ENCODE measurements around the gene GALNT2. TPM values are rescaled to one million over a fixed set of nuclear protein-coding genes. Genes with fewer than 3 reads are reported as not detected.
A peak's percentile ranks its signal among the peaks of the same experiment; 100 is the strongest.

Gene GALNT2
- total RNA-seq, 2 donors from 2014 or later, result 36.8 to 50.7 TPM

DNA sequence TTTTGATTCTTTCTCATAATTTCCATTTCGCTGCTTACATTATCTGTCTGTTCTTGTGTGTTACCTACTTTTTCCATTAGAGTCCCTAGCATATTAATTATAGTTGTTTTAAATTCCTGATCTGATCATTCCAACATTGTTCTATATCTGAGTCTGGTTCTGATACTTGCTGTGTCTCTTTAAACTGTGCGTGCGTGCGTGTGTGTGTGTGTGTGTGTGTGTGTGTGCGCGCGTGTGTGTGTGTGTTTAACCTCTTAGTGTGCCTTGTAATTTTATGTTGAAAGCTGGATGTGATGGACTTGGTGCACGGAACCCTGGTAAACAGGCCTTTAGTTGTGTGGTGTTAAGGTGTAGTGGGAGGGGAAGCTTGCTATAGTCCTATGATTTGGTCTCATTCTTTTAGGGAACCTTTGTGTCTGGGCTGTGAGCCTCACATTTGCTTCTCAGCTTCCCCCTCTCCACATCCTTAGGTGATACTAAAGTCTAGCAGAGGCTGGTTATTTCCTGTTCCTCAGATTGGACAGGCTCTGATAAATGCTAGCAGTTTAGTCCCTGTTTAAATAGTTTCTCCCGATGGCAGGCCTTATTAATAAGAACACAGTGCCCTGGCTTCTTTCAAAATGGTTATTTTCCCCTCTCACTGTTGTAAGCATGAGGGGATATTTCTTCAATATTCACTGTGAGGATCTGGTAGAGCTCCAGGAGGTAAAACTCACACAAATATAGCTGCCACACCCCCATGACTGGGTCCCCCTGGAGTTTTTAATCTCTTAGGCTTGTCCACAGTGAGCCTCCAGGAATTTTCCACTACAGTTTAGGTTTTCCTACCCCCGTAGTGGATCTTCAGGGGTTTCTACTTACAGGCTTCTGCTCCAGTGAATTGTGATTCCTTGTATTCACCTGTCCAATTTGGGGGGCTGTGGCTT lies 118.3 kb downstream of the GALNT2 start:
- DNase-seq (no peak), ATAC-seq (no peak)
- intact Hi-C loops (cut with DNase I), result no loop called here

- ATAC-seq, result peak; percentile 29 to 52
- no peak for DNase-seq
- intact Hi-C loops (cut with DNase I), result no loop called here
These were observed 119.2 kb downstream of the GALNT2 start for GRCh38 chr1:230186003-230186863.

DNA sequence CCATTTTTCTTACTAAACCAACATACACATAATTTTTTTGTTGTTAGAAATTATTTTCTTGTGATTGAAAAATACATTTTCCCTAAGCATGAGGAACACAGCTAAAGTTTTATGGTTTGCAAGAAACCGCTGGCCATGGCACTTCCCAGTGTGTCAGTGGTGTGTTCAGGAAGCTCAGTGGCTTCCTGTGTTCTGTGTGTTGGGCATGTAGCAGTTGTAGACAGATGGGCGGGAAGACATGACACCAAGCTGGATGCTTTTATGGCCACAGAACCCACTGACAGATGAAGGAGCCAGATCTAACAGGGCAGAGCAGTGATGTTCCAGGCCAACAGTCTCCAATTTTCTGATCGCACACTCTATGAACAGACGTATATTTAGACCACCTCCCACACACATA lies 119.8 kb downstream of the GALNT2 start:
- DNase-seq (no peak), ATAC-seq (no peak)
- intact Hi-C loops (cut with DNase I), result no loop called here

DNA sequence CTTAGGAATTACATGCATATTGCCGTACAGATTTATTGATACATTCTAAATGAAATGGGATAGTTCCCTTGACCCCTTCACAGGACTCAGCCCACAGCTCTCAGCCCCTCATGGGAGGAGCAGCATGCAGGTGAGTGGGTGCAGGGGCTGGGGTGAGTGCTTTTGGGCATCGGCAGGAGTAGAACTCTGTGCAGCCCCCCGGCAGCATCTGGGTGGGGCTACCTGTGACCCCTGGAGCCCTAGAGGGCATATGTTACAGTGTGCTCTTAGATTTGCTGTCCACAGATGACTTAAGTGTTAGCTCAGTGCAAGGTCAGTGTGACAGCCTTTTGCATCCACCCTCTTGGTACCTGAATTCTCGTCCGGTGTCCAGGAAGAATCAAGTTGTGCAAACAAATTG lies 120.3 kb downstream of the GALNT2 start:
- DNase-seq, result no peak
- no peak for ATAC-seq
- intact Hi-C loops (cut with DNase I), result no loop called here

GRCh38 chr1:230188826-230189225 lies 121.8 kb downstream of the GALNT2 start:
- ATAC-seq, result no peak
- no peak for DNase-seq
- intact Hi-C loops (cut with DNase I), result no loop called here

- no peak for DNase-seq
- no peak for ATAC-seq
These were observed 122.3 kb downstream of the GALNT2 start for GRCh38 chr1:230189341-230189740.

GRCh38 chr1:230189824-230190223 lies 122.8 kb downstream of the GALNT2 start:
- intact Hi-C loops (cut with DNase I), result no loop called here
- ATAC-seq, result no peak
- DNase-seq, result no peak

More at GRCh38 chr1:230189341-230189740, 122.3 kb downstream of the GALNT2 start:
- intact Hi-C loops (cut with DNase I), result no loop called here

DNA sequence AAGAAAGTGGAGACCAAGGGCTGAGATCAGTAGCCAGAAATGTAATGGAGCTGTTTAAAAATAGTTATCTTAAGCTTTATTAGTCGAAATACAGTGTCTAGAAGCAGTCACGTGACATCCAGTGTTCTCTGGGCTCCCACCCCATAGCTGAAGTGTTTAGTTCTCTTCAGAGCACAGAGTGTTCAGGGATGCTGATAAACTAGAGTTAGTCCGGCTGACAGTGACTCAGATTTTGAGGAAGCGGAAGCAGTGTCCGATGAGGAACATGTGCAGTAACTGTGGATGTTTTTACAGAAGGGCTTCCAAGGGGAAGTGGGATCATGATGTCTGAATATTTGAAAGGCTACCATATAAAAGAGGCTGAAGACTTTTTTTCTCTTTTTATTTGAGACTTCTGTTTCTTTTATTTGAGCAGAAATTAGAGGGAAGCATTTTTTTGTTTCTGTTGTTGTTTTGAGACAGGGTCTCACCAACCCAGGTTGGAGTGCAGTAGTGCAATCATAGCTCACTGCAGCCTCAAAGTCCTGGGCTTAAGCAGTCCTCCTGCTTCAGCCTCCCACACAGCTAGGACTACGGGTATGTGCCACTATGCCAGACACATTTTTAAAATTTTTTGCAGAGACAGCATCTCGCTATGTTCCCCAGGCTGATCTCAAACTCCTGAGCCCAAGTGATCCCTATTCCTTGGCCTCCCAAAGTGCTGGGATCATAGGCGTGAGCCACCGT lies 124.2 kb downstream of the GALNT2 start:
- ATAC-seq (peak; percentile 91 to 95), DNase-seq (peak; percentile 73)
- intact Hi-C loops (cut with DNase I), result no loop called here

GRCh38 chr1:230191855-230192254 lies 124.8 kb downstream of the GALNT2 start:
- DNase-seq (no peak), ATAC-seq (no peak)
- intact Hi-C loops (cut with DNase I), result no loop called here

DNA sequence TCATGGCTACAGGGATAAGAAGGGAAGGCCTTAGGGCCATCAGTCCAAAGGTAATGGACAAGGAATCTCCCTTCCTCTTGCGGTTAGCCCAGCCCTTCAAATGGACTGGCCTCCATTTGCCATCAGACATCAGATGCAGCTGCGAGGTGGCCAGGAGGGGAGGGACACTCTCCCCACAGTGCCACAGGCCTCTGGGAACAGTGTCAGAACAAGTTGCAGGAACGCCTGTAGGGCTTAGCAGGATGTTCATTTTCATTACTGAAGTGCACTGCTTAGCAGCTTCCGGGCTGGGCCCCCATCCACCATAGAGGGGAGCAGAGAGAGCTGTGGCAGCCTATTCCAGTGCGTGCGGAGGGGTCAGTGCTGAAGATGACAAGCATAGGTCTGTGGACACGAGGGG lies 127.5 kb downstream of the GALNT2 start:
- intact Hi-C loops (cut with DNase I), result no loop called here
- DNase-seq (no peak), ATAC-seq (peak in 1 of 2 donors; percentile 45)

- ATAC-seq, result no peak
- DNase-seq, result no peak
- intact Hi-C loops (cut with DNase I), result no loop called here
These were observed 128.2 kb downstream of the GALNT2 start for GRCh38 chr1:230195199-230195598.

DNA sequence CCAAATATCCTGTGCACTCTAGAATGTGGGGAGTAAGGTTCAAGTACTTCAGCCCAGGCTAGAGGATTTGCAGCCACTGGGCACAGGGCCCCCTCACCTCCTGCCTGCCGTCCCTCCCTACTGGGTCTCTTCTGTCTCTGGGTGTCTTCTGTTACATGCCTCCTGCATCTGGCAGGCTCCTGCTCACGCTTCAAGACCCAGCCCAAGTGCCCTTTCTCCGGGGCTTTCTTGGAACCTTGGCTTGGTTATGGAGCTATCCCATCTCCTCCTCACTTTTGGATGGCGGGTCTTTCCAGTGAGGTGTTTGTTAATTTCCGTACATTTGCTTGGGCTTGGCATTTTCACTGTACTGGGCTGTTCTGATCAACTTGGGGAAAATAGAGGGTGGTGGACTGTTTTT lies 129.0 kb downstream of the GALNT2 start:
- intact Hi-C loops (cut with DNase I), result no loop called here
- DNase-seq (no peak), ATAC-seq (no peak)

- DNase-seq, result no peak
- peak in 1 of 2 donors; percentile 45 for ATAC-seq
- intact Hi-C loops (cut with DNase I), result no loop called here
These were observed 130.9 kb downstream of the GALNT2 start for GRCh38 chr1:230197644-230198567.

- DNase-seq, result no peak
- ATAC-seq, result no peak
- intact Hi-C loops (cut with DNase I), result no loop called here
These were observed 132.0 kb downstream of the GALNT2 start for GRCh38 chr1:230199034-230199433.

DNA sequence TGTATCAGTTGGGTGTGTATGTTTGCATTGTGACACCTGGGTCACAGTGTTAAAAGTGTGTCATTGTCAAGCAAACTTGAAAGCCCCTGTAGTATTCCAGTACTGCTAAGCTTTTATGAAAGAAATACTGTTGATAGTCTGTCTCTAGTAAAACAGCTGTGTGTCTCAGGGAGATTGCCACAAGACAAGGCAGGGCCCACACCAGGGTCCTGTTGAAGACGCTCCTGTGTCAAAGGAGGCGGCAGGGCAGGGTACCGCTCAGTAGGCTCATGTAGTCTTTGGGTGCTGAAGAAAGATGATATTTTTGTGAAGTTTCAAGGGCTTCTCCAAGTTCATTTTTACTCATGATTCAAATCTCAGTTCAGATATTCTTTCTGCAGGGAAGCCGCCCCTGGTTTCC lies 132.5 kb downstream of the GALNT2 start:
- ATAC-seq, result no peak

DNA sequence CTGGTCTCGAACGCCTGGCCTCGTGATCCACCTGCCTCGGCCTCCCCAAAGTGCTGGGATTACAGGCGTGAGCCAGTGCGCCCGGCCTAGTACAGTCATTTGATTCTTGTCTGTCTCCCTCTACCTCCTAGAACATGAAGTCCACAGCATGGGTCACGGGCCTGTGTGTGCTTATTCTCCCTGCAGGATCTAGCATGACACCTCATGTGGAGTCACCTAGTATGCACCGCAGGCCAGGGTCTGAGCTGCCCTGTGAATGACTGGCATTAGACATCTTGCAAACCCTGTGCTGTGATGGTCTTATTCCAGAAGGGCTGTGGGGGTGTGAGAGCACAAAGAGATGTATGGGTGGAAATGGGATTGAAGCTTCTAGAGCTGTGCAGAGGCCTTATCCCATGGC lies 133.2 kb downstream of the GALNT2 start:
- intact Hi-C loops (cut with DNase I), result no loop called here
- DNase-seq (no peak), ATAC-seq (no peak)

More for the DNA sequence above, 132.5 kb downstream of the GALNT2 start:
- no peak for DNase-seq
- intact Hi-C loops (cut with DNase I), result no loop called here

- DNase-seq (no peak), ATAC-seq (no peak)
- intact Hi-C loops (cut with DNase I), result no loop called here
These were observed 134.4 kb downstream of the GALNT2 start for GRCh38 chr1:230201445-230201844.

DNA sequence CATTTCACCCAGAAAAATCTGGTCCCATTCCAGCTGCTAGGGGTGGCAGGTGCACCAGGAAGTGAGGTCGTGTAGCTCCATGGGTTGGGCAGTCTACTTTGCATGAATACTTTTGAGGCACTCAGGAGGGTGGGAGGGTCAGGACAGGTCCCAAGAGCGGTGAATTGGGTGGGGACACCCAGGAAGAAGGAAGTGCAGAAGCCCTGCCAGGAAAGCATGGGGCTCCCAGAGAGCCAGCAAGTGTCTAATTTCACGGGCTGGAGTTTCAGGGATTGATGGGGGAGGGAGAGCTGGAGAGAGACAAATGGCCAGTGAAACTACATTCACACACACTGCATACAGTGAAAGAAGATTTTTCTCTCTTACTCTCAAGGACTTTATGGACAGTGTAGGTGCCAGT lies 137.8 kb downstream of the GALNT2 start:
- intact Hi-C loops (cut with DNase I), result no loop called here

More for the DNA sequence above, 137.8 kb downstream of the GALNT2 start:
- DNase-seq (no peak), ATAC-seq (no peak)
